MM.1S (cell line): Measurements from ENCODE around the gene MTHFD1L.

ENCODE experiments used
- DNase-seq: peaks from one replicate; pipeline ENCODE4 v3.0.0-alpha.2; 2015
- H2AFZ ChIP-seq: fragments of 300-600 bp; sonication (generic); 2 replicates; pipeline ENCODE4 v1.6.0; 2016; ENCODE audit warnings: antibody characterized with exemption, low read length
- H3F3A ChIP-seq: fragments of 300-600 bp; sonication (generic); 2 replicates; pipeline ENCODE4 v1.6.1; 2016; ENCODE audit warnings: mild to moderate bottlenecking, antibody characterized with exemption, low read length, moderate library complexity, mixed read lengths; ENCODE audit not compliant: insufficient read depth
- H3K27ac ChIP-seq: fragments of 300-600 bp; sonication (generic); 2 replicates; pipeline ENCODE4 v1.5.1; 2016; ENCODE audit warnings: mild to moderate bottlenecking, low read length
- H3K27me3 ChIP-seq: fragments of 300-600 bp; sonication (generic); replicated peaks from 2 replicates; pipeline ENCODE4 v1.6.0; 2016; ENCODE audit warnings: low read length; ENCODE audit not compliant: insufficient read depth
- H3K36me3 ChIP-seq: fragments of 300-600 bp; sonication (generic); replicated peaks from 2 replicates; pipeline ENCODE4 v1.6.1; 2016; ENCODE audit warnings: mild to moderate bottlenecking, low read length, mixed read lengths; ENCODE audit not compliant: insufficient read depth
- H3K4me1 ChIP-seq: fragments of 300-600 bp; sonication (generic); 2 replicates; pipeline ENCODE4 v1.6.1; 2016; ENCODE audit warnings: low read length, mixed read lengths
- H3K4me2 ChIP-seq: fragments of 300-600 bp; sonication (generic); 2 replicates; pipeline ENCODE4 v1.6.0; 2016; ENCODE audit warnings: low read depth, low read length
- H3K4me3 ChIP-seq: fragments of 300-600 bp; sonication (generic); 2 replicates; pipeline ENCODE4 v1.5.1; 2016; ENCODE audit warnings: low read length, mixed read lengths
- H3K79me2 ChIP-seq: fragments of 300-600 bp; sonication (generic); 2 replicates; pipeline ENCODE4 v1.6.1; 2016; ENCODE audit warnings: mixed run types, low read length, mixed read lengths
- H3K9ac ChIP-seq: fragments of 300-600 bp; sonication (generic); 2 replicates; pipeline ENCODE4 v1.6.1; 2016; ENCODE audit warnings: low read length, mixed read lengths
- H3K9me2 ChIP-seq: fragments of 300-600 bp; sonication (generic); replicated peaks from 2 replicates; pipeline ENCODE4 v1.6.1; 2016; ENCODE audit warnings: mild to moderate bottlenecking, low read length, mixed read lengths; ENCODE audit not compliant: insufficient read depth
- H3K9me3 ChIP-seq: fragments of 300-600 bp; sonication (generic); replicated peaks from 2 replicates; pipeline ENCODE4 v1.6.1; 2016; ENCODE audit warnings: mild to moderate bottlenecking, low read length, mixed read lengths; ENCODE audit not compliant: insufficient read depth
- H4K20me1 ChIP-seq: fragments of 300-600 bp; sonication (generic); 2 replicates; pipeline ENCODE4 v1.6.1; 2016; ENCODE audit warnings: mild to moderate bottlenecking, low read length, moderate library complexity, mixed read lengths; ENCODE audit not compliant: insufficient read depth
- CTCF ChIP-seq: fragments of 300-600 bp; sonication (generic); IDR thresholded peaks from 2 replicates; pipeline ENCODE4 v1.5.1; 2016; ENCODE audit warnings: antibody characterized with exemption, low read length, mixed read lengths
- EZH2 ChIP-seq: fragments of 300-600 bp; sonication (generic); optimal IDR thresholded peaks from 2 replicates; pipeline ENCODE3; 2017; ENCODE audit warnings: low read depth, mild to moderate bottlenecking, antibody characterized with exemption, low read length, mixed read lengths
- EZH2phosphoT487 ChIP-seq: fragments of 300-600 bp; sonication (generic); IDR thresholded peaks from 2 replicates; pipeline ENCODE4 v1.6.1; 2018; ENCODE audit warnings: antibody characterized with exemption, low read length

MTHFD1L gene

GRCh38 chr6:151143806-151144205 is 278.3 kb downstream of the MTHFD1L start:
- TF ChIP-seq EZH2phosphoT487 = no peak
- no peak for TF ChIP-seq EZH2
- no peak for TF ChIP-seq CTCF
- Histone ChIP-seq H3K36me3 (no peaks in the 10 kb centered on the region), H3K9me2 (no peaks in the 10 kb centered on the region), H3K9ac (no peak overlapping the region), H4K20me1 (no peaks in the 10 kb centered on the region), H3K4me3 (no peak overlapping the region), H3K4me2 (no peak overlapping the region), H3K27me3 (no peaks in the 10 kb centered on the region), H3K4me1 (no peaks in the 10 kb centered on the region), H3K27ac (no peak overlapping the region), H3K9me3 (no peaks in the 10 kb centered on the region), H3K79me2 (no peaks in the 10 kb centered on the region), H2AFZ (no peak overlapping the region), H3F3A (no peaks in the 10 kb centered on the region)
- no peak for DNase-seq

- H2AFZ ChIP-seq = no peak overlapping the region
Observed at GRCh38 chr6:151147118-151147832, 281.8 kb downstream of the MTHFD1L start.

GRCh38 chr6:151148111-151148510 is 282.6 kb downstream of the MTHFD1L start:
- Histone ChIP-seq H3K4me2 (no peak overlapping the region), H3K9ac (no peak overlapping the region), H4K20me1 (no peaks in the 10 kb centered on the region), H3K36me3 (no peaks in the 10 kb centered on the region), H3K79me2 (no peaks in the 10 kb centered on the region), H3K27me3 (no peaks in the 10 kb centered on the region), H3K27ac (no peak overlapping the region), H3K4me3 (no peak overlapping the region), H3K4me1 (no peaks in the 10 kb centered on the region), H3K9me2 (no peaks in the 10 kb centered on the region), H3K9me3 (no peaks in the 10 kb centered on the region), H3F3A (no peaks in the 10 kb centered on the region), H2AFZ (no peak overlapping the region)
- no peak for DNase-seq
- no peak for TF ChIP-seq EZH2
- TF ChIP-seq CTCF = no peak
- TF ChIP-seq EZH2phosphoT487 = no peak

More at GRCh38 chr6:151147118-151147832, 281.8 kb downstream of the MTHFD1L start:
- Histone ChIP-seq H3K9me3 (no peaks in the 10 kb centered on the region), H3K9ac (no peak overlapping the region), H3K79me2 (no peaks in the 10 kb centered on the region), H3K4me1 (no peaks in the 10 kb centered on the region), H3K9me2 (no peaks in the 10 kb centered on the region), H3F3A (no peaks in the 10 kb centered on the region), H4K20me1 (no peaks in the 10 kb centered on the region), H3K36me3 (no peaks in the 10 kb centered on the region), H3K4me3 (no peak overlapping the region), H3K4me2 (no peak overlapping the region), H3K27ac (no peak overlapping the region), H3K27me3 (no peaks in the 10 kb centered on the region)
- DNase-seq = no peak
- TF ChIP-seq EZH2 = no peak

GRCh38 chr6:151149793-151150192 is 284.3 kb downstream of the MTHFD1L start:
- Histone ChIP-seq H3K36me3 (no peaks in the 10 kb centered on the region), H3K4me3 (no peak overlapping the region), H3K4me1 (no peaks in the 10 kb centered on the region), H3K9me2 (no peaks in the 10 kb centered on the region), H3K9me3 (no peaks in the 10 kb centered on the region), H3K4me2 (no peak overlapping the region), H2AFZ (no peak overlapping the region), H3K27me3 (no peaks in the 10 kb centered on the region), H3F3A (no peaks in the 10 kb centered on the region), H3K9ac (no peak overlapping the region), H3K27ac (no peak overlapping the region), H3K79me2 (no peaks in the 10 kb centered on the region), H4K20me1 (no peaks in the 10 kb centered on the region)
- no peak for DNase-seq
- TF ChIP-seq EZH2phosphoT487 = no peak
- no peak for TF ChIP-seq CTCF
- TF ChIP-seq EZH2 = no peak
